Measurements from ENCODE around the gene UBTFL1. TPM values are rescaled to one million over a fixed set of nuclear protein-coding genes. Genes with fewer than 3 reads are reported as not detected.

Gene UBTFL1
- total RNA-seq, 1 experiment from 2014 or later: not detected

DNA sequence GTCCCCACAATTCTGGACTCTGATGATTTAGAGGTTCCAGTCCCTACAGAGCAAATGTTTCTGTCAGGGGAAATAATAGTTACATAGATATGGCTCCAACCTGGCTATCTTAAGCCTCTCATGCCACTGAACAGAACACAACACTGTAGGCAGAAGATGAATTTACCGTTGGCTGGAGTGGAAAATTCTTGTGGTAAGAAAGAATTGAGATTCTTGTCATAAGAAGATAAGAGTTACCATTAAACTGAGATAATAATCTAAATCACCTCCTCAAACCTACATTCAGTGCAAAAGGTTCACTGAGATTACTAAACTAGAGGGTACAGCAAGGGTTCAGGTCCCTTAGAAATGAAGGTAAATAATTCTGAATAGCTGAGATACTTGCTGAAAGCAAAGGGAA lies 38.6 kb downstream of the UBTFL1 start:
- no peaks in the 10 kb centered on the region for H3K9me3 ChIP-seq
- peaks cover 10% of the 10 kb centered on the region for H3K9me3 Mint-ChIP-seq (ENCODE audit: unreplicated experiment)

DNA sequence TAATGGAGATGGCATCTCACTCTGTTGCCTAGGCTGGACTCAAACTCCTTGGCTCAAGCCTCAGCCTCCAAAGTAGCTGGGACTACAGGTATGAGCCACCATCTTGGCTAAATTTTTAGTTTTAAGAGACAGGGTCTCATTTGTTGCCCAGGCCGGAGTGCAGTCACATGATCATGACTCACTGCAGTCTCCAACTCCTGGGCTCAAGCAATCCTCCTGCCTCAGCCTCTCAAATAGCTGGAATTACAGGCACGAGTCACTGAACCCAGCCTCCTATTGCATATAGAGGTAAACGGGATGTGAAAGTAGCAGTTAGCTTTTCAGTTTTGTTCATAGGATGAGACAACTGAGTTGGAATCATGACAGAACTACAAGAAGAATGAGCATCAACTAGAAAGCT lies 39.2 kb downstream of the UBTFL1 start:
- H3K27me3 Mint-ChIP-seq (ENCODE audit: insufficient read depth, unreplicated experiment): no peaks in the 10 kb centered on the region
- ChIA-PET CTCF (no interaction called here), POLR2A (no interaction called here)
- intact Hi-C loops (cut with micrococcal nuclease; ENCODE audit: unreplicated experiment): no loop called here
- no peak overlapping the region for H3K4me3 Mint-ChIP-seq (ENCODE audit: unreplicated experiment)
- peaks cover 15% of the 10 kb centered on the region for H3K9me3 Mint-ChIP-seq (ENCODE audit: unreplicated experiment)
- peaks cover 10% of the 10 kb centered on the region for H3K4me1 Mint-ChIP-seq (ENCODE audit: low read depth, unreplicated experiment)
- Histone ChIP-seq H3K9me3 (no peaks in the 10 kb centered on the region), H3K36me3 (ENCODE audit: control insufficient read depth, insufficient read depth, low read length) (no peaks in the 10 kb centered on the region), H3K27me3 (replicated peaks; ENCODE audit: control insufficient read depth, insufficient read depth, low read length) (no peaks in the 10 kb centered on the region), H3K4me3 (ENCODE audit: low read depth, low read length) (no peak overlapping the region), H3K4me1 (peaks cover 20% of the 10 kb centered on the region)
- TF ChIP-seq, protein P1, sequence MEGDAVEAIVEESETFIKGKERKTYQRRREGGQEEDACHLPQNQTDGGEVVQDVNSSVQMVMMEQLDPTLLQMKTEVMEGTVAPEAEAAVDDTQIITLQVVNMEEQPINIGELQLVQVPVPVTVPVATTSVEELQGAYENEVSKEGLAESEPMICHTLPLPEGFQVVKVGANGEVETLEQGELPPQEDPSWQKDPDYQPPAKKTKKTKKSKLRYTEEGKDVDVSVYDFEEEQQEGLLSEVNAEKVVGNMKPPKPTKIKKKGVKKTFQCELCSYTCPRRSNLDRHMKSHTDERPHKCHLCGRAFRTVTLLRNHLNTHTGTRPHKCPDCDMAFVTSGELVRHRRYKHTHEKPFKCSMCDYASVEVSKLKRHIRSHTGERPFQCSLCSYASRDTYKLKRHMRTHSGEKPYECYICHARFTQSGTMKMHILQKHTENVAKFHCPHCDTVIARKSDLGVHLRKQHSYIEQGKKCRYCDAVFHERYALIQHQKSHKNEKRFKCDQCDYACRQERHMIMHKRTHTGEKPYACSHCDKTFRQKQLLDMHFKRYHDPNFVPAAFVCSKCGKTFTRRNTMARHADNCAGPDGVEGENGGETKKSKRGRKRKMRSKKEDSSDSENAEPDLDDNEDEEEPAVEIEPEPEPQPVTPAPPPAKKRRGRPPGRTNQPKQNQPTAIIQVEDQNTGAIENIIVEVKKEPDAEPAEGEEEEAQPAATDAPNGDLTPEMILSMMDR (IDR thresholded peaks at IDR 0.05; ENCODE audit: insufficient read depth in 1 of 2, low read depth in 1 of 2, low read length in 1 of 2, severe bottlenecking in 1 of 2, unreplicated experiment in 1 of 2): no peak
- DNase-seq: no peak
- no peaks in the 10 kb centered on the region for H3K36me3 Mint-ChIP-seq (ENCODE audit: insufficient read depth, unreplicated experiment)
- BruUV-seq (replicated peaks): no TSS peak
- H3K27ac Mint-ChIP-seq (ENCODE audit: unreplicated experiment): no peak overlapping the region

More for the DNA sequence above, 38.6 kb downstream of the UBTFL1 start:
- H3K27me3 Mint-ChIP-seq (ENCODE audit: insufficient read depth, unreplicated experiment): no peaks in the 10 kb centered on the region
- no TSS peak for BruUV-seq (replicated peaks)
- DNase-seq: no peak
- peaks cover 15% of the 10 kb centered on the region for H3K4me1 Mint-ChIP-seq (ENCODE audit: low read depth, unreplicated experiment)
- no peak overlapping the region for H3K4me3 ChIP-seq (ENCODE audit: low read depth, low read length)
- ChIA-PET POLR2A (no interaction called here), CTCF (no interaction called here)
- peaks cover 20% of the 10 kb centered on the region for H3K4me1 ChIP-seq
- H3K4me3 Mint-ChIP-seq (ENCODE audit: unreplicated experiment): no peak overlapping the region
- no peaks in the 10 kb centered on the region for H3K36me3 Mint-ChIP-seq (ENCODE audit: insufficient read depth, unreplicated experiment)
- no peak overlapping the region for H3K27ac Mint-ChIP-seq (ENCODE audit: unreplicated experiment)
- TF ChIP-seq, protein P1 (IDR thresholded peaks at IDR 0.05; ENCODE audit: insufficient read depth in 1 of 2, low read depth in 1 of 2, low read length in 1 of 2, severe bottlenecking in 1 of 2, unreplicated experiment in 1 of 2): no peak
- no peaks in the 10 kb centered on the region for H3K36me3 ChIP-seq (ENCODE audit: control insufficient read depth, insufficient read depth, low read length)
- intact Hi-C loops (cut with micrococcal nuclease; ENCODE audit: unreplicated experiment): no loop called here
- no peaks in the 10 kb centered on the region for H3K27me3 ChIP-seq (replicated peaks; ENCODE audit: control insufficient read depth, insufficient read depth, low read length)

DNA sequence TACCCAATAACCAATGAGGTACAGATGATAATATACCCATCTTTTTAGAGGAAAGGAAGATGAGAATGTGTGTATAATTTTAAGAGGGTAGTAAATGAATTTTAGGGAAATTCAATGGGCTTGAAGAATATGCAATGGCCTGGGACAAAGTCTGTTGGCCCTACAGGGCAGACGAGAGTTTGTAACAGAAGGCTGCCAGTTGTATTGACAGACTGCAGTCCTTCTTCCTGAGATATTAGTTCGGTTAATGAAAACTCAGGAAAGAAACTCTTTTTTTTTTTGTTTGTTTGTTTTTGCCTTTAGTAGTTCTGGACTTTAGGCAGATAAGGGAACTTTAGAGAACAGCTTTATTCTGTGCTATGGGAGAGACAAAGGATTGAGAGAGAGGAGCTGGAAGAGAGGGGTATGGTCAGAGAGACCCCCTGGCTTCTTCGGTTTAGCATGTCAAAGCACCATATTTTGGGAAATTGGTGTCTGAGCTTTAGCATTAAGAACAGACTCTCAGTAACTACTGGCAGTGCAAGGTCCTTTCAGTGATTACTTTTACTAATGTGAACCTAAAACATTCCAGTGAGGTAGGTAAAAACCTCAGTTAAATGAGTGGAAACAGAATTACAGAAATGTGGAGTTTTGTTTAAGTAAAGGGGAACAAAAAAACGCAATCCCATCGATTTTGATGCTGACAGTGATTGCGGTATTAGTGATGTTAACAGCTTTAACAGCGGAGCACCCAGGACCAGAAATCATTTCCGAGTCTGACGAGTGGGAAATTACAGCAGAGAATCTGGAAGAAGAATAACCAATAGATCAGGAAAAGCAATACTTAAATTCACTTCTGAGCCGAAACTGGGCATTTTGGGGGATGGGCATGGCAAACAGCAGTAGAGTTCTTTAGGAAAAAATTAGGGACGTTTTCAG lies 48.1 kb downstream of the UBTFL1 start:
- H3K4me3 ChIP-seq (ENCODE audit: low read depth, low read length): peak overlapping the region; percentile 50
- peak overlapping the region; percentile 59 for H3K27ac Mint-ChIP-seq (ENCODE audit: unreplicated experiment)

More for the DNA sequence above, 48.1 kb downstream of the UBTFL1 start:
- TF ChIP-seq, protein P1 (IDR thresholded peaks at IDR 0.05; ENCODE audit: insufficient read depth in 1 of 2, low read depth in 1 of 2, low read length in 1 of 2, severe bottlenecking in 1 of 2, unreplicated experiment in 1 of 2): no peak
- H3K27me3 ChIP-seq (replicated peaks; ENCODE audit: control insufficient read depth, insufficient read depth, low read length): no peaks in the 10 kb centered on the region
- peaks cover 46% of the 10 kb centered on the region for H3K4me1 ChIP-seq
- no peak for DNase-seq
- Mint-ChIP-seq H3K27me3 (ENCODE audit: insufficient read depth, unreplicated experiment) (no peaks in the 10 kb centered on the region), H3K9me3 (ENCODE audit: unreplicated experiment) (peaks cover 14% of the 10 kb centered on the region), H3K4me3 (ENCODE audit: unreplicated experiment) (peak overlapping the region; percentile 77), H3K4me1 (ENCODE audit: low read depth, unreplicated experiment) (peaks cover 24% of the 10 kb centered on the region), H3K36me3 (ENCODE audit: insufficient read depth, unreplicated experiment) (peaks cover 38% of the 10 kb centered on the region)
- no peaks in the 10 kb centered on the region for H3K9me3 ChIP-seq
- ChIA-PET CTCF (interaction anchor here (0.8 kb wide), 1 partner anchor 524 kb away, joined by 3 read pairs; no protein-coding TSS in a partner anchor), POLR2A (interaction anchor here (1.0 kb wide), 1 partner anchor 38 kb away, joined by 3 read pairs; no protein-coding TSS in a partner anchor)
- TSS peak; percentile 93 for BruUV-seq (replicated peaks)
- H3K36me3 ChIP-seq (ENCODE audit: control insufficient read depth, insufficient read depth, low read length): no peaks in the 10 kb centered on the region
- intact Hi-C loops (cut with micrococcal nuclease; ENCODE audit: unreplicated experiment): loop anchor here (1.0 kb wide), 2 partner anchors 8 to 37 kb away; no protein-coding TSS in a partner anchor

Measured in Caco-2 (cell line).